ENCODE measurements around the gene AVPR2.

The AVPR2 gene

DNA sequence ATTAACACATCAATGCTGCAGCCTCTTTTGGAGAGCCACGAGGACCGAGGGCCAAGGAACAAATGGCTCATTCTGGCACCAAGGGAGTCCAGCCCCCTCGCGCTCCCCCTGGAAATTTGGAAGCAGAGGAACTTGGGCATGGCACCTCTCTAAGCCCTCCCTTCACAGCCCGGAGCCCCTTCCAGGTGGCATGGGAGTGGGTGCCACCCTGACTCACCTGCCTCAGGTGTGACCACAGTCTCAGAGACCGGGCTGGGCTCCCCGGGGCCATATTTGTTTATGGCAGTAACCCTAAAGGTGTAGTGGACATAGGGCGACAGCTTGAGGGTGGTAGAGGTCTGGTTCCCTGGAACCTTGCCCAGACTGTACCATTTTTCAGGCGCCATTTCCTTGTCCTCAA, 37.3 kb upstream of the AVPR2 start:
- ATAC-seq (replicated peaks) (no peak), DNase-seq (no peak)
- no peaks in the 10 kb centered on the region for H3K4me1 Mint-ChIP-seq (ENCODE audit: low read depth in 2 of 2)
- no peak overlapping the region for H3K4me3 Mint-ChIP-seq
- H3K27ac Mint-ChIP-seq: no peak overlapping the region
- H3K27me3 Mint-ChIP-seq: no peaks in the 10 kb centered on the region
- no peaks in the 10 kb centered on the region for H3K9me3 Mint-ChIP-seq
- no peaks in the 10 kb centered on the region for H3K36me3 Mint-ChIP-seq (ENCODE audit: insufficient read depth)

- Mint-ChIP-seq H3K36me3 (ENCODE audit: insufficient read depth) (no peaks in the 10 kb centered on the region), H3K4me3 (no peak overlapping the region), H3K9me3 (no peaks in the 10 kb centered on the region), H3K27ac (no peak overlapping the region), H3K4me1 (ENCODE audit: low read depth in 2 of 2) (peaks cover 0 to 2% of the 10 kb centered on the region in 2 donors), H3K27me3 (no peaks in the 10 kb centered on the region)
- no peak for DNase-seq
- ATAC-seq (replicated peaks): no peak
These were observed 36.8 kb upstream of the AVPR2 start for GRCh38 chrX:153867671-153868070.

GRCh38 chrX:153868576-153869472, 35.6 kb upstream of the AVPR2 start:
- Mint-ChIP-seq H3K36me3 (ENCODE audit: insufficient read depth) (no peaks in the 10 kb centered on the region), H3K4me3 (no peak overlapping the region)
- ATAC-seq (replicated peaks): no peak

DNA sequence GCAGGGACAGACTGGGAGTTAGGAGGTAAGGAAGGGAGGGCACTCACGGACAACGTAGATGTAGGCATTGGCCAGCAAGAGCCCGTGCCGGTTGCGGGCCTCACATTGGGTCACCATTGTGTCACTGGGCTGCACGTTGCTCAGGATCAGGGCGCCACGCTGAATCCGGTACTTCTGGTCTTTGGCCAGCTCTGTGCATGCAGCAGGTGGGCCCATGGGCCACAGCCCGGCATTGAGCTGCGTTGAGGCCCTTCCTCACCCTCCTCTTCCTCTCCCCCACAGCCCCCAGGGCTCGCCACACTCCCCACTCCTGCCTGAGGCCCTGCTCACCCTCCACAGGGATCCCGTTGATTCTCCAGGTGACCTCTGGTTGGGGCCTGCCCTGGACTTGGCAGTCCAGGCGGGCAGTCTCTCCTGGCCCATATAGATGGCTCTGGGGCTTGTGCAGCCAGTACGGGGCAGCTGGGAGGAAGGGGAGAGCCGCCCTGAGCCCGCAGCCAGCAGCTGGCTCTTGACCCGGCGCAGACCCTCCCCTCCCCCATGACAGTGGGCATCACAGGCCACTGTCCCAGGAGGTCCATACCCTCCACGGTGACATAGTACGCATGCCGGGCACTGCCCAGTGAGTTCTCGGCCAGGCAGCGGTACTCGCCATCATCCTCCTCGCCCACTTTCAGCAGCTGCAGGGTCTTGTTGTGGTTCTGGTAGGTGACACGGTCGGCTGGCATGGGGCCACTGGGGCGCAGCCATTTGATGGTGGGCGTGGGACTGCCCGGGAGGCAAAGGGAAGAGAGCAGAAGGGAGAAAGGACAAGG, 34.8 kb upstream of the AVPR2 start:
- peaks cover 3% of the 10 kb centered on the region for H3K36me3 Mint-ChIP-seq (ENCODE audit: insufficient read depth)
- no peak overlapping the region for H3K27ac Mint-ChIP-seq
- ATAC-seq (replicated peaks): no peak
- peaks cover 0 to 6% of the 10 kb centered on the region in 2 donors for H3K27me3 Mint-ChIP-seq
- no peak for DNase-seq
- H3K4me1 Mint-ChIP-seq (ENCODE audit: low read depth in 2 of 2): peaks cover 0 to 4% of the 10 kb centered on the region in 2 donors
- no peak overlapping the region for H3K4me3 Mint-ChIP-seq
- H3K9me3 Mint-ChIP-seq: no peaks in the 10 kb centered on the region

More at GRCh38 chrX:153868576-153869472, 35.6 kb upstream of the AVPR2 start:
- H3K27ac Mint-ChIP-seq: no peak overlapping the region
- H3K9me3 Mint-ChIP-seq: no peaks in the 10 kb centered on the region
- H3K4me1 Mint-ChIP-seq (ENCODE audit: low read depth in 2 of 2): peaks cover 0 to 4% of the 10 kb centered on the region in 2 donors
- no peaks in the 10 kb centered on the region for H3K27me3 Mint-ChIP-seq
- DNase-seq: no peak

GRCh38 chrX:153870288-153870690, 34.2 kb upstream of the AVPR2 start:
- H3K27ac Mint-ChIP-seq: no peak overlapping the region
- no peak overlapping the region for H3K4me3 Mint-ChIP-seq
- peaks cover 0 to 8% of the 10 kb centered on the region in 2 donors for H3K4me1 Mint-ChIP-seq (ENCODE audit: low read depth in 2 of 2)
- no peak for DNase-seq
- no peaks in the 10 kb centered on the region for H3K9me3 Mint-ChIP-seq
- peaks cover 9% of the 10 kb centered on the region for H3K36me3 Mint-ChIP-seq (ENCODE audit: insufficient read depth)
- no peak for ATAC-seq (replicated peaks)
- H3K27me3 Mint-ChIP-seq: peaks cover 0 to 12% of the 10 kb centered on the region in 2 donors

DNA sequence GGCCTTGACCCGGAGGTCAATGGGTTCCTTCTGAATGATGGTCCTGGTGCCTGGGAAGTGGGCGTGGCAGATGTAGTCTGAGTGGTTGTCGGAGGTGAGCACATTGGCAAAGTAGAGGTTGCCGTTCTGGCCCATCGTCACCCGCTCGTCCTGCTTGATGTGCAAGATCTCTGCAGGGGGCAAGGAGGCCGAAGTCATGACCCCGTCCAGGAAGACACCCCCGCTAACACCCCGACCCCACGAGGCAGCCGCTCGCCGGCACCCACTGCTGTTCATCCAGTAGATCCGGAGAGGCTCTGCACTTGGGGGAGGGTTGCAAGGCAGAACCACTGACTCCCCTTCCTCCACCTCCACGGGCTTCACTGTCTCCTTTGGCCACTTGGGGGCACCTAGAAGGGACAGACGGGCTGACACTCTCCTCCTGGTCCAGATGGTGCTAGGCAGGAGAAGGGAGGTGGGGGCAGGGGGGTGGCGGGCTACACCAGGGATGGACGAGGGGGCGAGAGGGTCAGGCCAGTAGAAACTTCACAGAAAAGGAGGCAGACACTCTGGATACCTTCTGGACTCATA, 33.6 kb upstream of the AVPR2 start:
- ATAC-seq (replicated peaks): no peak
- H3K36me3 Mint-ChIP-seq (ENCODE audit: insufficient read depth): peaks cover 12% of the 10 kb centered on the region
- no peak overlapping the region for H3K27ac Mint-ChIP-seq
- H3K27me3 Mint-ChIP-seq: peaks cover 0 to 16% of the 10 kb centered on the region in 2 donors
- H3K9me3 Mint-ChIP-seq: no peaks in the 10 kb centered on the region
- peaks cover 0 to 8% of the 10 kb centered on the region in 2 donors for H3K4me1 Mint-ChIP-seq (ENCODE audit: low read depth in 2 of 2)
- H3K4me3 Mint-ChIP-seq: no peak overlapping the region
- DNase-seq: no peak

DNA sequence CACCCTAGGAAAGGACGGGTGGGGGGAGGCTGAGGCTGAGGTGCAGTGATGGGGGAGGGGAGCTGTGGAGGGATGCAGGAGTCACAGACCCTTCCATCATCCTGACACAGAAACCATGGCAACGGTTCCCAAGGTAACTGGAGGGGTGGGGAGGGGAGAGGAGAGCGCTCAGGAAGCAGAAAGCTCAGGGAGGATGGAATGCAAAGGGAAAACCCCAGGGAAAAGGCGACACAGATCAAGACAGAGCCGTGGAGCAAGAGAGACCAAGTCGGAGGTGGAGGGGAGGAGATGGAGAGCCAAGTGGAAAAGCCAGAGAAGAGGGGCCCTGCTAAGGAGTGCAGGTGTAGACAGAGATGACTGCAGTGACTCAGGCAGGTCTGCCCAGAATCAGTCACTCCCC, 33.0 kb upstream of the AVPR2 start:
- H3K36me3 Mint-ChIP-seq (ENCODE audit: insufficient read depth): peaks cover 17% of the 10 kb centered on the region
- H3K27me3 Mint-ChIP-seq: peaks cover 0 to 22% of the 10 kb centered on the region in 2 donors

DNA sequence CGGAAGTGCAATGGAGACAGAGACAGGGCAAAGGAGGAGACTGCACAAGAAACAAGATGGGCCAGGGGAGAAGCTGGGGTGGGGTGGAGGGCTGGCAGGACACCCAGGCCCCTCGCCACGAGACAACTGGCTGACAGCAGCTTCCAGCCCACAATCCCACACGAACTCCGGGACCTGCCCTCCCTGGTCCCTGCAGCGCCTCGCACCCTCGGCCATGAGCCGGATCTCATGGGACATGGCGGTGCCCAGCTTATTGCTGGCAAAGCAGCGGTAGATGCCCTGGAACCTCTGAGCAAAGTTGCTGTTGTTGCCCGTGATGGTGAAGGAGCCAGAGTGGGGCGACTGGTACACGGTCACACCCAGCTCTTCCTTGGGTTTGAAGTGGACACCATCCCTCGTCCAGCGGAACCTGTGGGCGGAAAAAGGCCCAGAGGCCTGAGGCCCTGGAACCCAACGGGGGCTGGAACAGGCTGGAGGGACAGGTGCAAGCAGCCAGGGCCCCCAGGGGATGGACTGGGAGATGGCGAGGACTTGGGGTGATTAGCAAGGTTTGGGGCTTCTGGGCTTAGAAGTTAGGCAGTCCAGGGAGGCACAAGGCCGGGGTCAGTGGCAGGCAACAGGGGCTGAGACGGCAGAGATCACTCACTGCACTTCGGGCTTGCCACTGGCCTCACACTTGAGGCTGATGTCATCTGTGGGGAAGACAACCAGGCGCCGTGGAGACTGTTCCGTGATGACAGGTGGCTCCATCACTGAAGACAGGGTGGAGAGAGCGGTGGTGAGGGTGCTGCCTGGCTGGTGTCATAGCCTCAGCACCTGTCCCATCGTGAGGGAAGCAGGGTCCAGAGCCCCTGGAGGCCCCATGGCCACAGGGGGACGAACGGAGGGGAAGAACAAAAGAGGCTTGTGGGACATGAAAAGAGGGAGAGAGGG, 32.3 kb upstream of the AVPR2 start:
- DNase-seq: no peak
- no peak for ATAC-seq (replicated peaks)
- H3K27ac Mint-ChIP-seq: no peak overlapping the region
- H3K27me3 Mint-ChIP-seq: peaks cover 0 to 25% of the 10 kb centered on the region in 2 donors
- H3K9me3 Mint-ChIP-seq: no peaks in the 10 kb centered on the region
- peaks cover 0 to 8% of the 10 kb centered on the region in 2 donors for H3K4me1 Mint-ChIP-seq (ENCODE audit: low read depth in 2 of 2)
- H3K4me3 Mint-ChIP-seq: no peak overlapping the region
- H3K36me3 Mint-ChIP-seq (ENCODE audit: insufficient read depth): peaks cover 18% of the 10 kb centered on the region

More for the DNA sequence above, 33.0 kb upstream of the AVPR2 start:
- peaks cover 0 to 8% of the 10 kb centered on the region in 2 donors for H3K4me1 Mint-ChIP-seq (ENCODE audit: low read depth in 2 of 2)
- H3K9me3 Mint-ChIP-seq: no peaks in the 10 kb centered on the region
- no peak for DNase-seq
- H3K27ac Mint-ChIP-seq: no peak overlapping the region
- no peak for ATAC-seq (replicated peaks)
- H3K4me3 Mint-ChIP-seq: no peak overlapping the region

- Mint-ChIP-seq H3K4me1 (ENCODE audit: low read depth in 2 of 2) (peaks cover 0 to 8% of the 10 kb centered on the region in 2 donors), H3K27me3 (peaks cover 6 to 34% of the 10 kb centered on the region in 2 donors), H3K4me3 (no peak overlapping the region), H3K27ac (no peak overlapping the region), H3K9me3 (no peaks in the 10 kb centered on the region), H3K36me3 (ENCODE audit: insufficient read depth) (peaks cover 18% of the 10 kb centered on the region)
- no peak for DNase-seq
- ATAC-seq (replicated peaks): no peak
These were observed 31.0 kb upstream of the AVPR2 start for GRCh38 chrX:153873282-153874084.

DNA sequence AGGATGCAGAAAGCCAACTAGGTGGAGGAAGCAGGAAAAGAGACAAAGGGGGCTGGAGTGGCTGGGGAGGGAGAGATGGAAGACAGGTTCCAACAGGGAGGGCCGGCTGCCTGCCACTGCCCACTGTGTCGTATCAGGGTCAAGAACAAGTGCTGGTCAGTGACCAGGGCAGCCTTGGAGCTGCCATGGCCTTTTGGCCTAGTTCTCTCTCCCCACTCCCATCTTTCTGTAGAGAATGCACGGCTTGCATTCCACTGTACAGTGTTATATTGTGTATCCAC, 30.4 kb upstream of the AVPR2 start:
- peaks cover 2 to 8% of the 10 kb centered on the region in 2 donors for H3K4me1 Mint-ChIP-seq (ENCODE audit: low read depth in 2 of 2)
- H3K27ac Mint-ChIP-seq: no peak overlapping the region
- DNase-seq: no peak
- ATAC-seq (replicated peaks): no peak
- H3K9me3 Mint-ChIP-seq: no peaks in the 10 kb centered on the region
- no peak overlapping the region for H3K4me3 Mint-ChIP-seq
- H3K36me3 Mint-ChIP-seq (ENCODE audit: insufficient read depth): peaks cover 18% of the 10 kb centered on the region
- peaks cover 11 to 39% of the 10 kb centered on the region in 2 donors for H3K27me3 Mint-ChIP-seq

DNA sequence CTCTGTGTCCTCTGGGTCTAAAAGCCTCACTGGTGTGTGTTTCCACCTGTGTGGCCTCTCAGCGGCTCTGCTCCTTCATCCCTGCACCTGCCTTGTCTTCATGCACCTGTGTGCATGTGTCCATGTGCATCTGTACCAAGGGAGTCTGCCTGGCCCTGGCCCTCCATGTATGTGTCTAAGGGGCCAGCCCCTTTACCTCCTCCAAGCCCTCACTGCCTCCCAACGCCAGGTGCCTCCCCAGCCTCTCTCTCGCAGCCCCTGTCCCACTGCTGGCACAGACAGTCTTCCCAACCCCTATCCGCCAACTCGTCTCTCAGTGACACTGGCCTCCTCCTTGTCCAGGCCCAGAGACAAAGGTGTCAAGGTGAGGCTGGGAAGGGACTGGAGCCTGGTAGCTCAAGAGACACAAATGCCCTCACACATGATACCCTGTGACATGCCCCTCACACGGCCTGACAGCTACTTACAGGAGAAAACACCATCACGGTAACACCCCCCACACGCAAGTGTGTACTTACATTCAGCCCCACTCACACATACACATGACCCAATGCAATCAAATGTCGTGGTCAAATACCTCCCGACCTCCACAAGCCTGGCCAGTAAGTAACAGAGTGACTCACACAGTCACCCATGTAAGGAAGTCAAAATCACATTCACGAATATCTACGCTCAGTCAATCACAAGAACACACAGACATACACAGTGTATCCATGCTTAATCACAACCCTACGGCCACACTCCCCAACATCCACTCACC, 29.9 kb upstream of the AVPR2 start:
- ATAC-seq (replicated peaks): no peak
- H3K36me3 Mint-ChIP-seq (ENCODE audit: insufficient read depth): peaks cover 18% of the 10 kb centered on the region
- no peak overlapping the region for H3K4me3 Mint-ChIP-seq
- H3K4me1 Mint-ChIP-seq (ENCODE audit: low read depth in 2 of 2): peaks cover 4 to 8% of the 10 kb centered on the region in 2 donors
- no peak for DNase-seq
- H3K27ac Mint-ChIP-seq: no peak overlapping the region
- H3K9me3 Mint-ChIP-seq: no peaks in the 10 kb centered on the region
- peaks cover 15 to 45% of the 10 kb centered on the region in 2 donors for H3K27me3 Mint-ChIP-seq

Data from effector memory CD8-positive, alpha-beta T cell (primary cell).